D721Med (cell line): ENCODE measurements around the gene KCNJ3.

ENCODE experiments used
- DNase-seq: peaks from one replicate; pipeline ENCODE4 v3.0.0; 2011; ENCODE audit warnings: low spot score; ENCODE audit not compliant: insufficient read length
- FAIRE-seq: peaks from 2 replicates; lab custom pipeline; 2011; peaks lifted over from hg19 to GRCh38; lab: Jason Lieb, UNC
- CTCF ChIP-seq: IDR thresholded peaks from 2 replicates; pipeline ENCODE4 v1.5.1; 2012; ENCODE audit warnings: mild to moderate bottlenecking, control low read depth; ENCODE audit not compliant: insufficient read depth; ENCODE audit errors: missing control alignments

KCNJ3 gene

GRCh38 chr2:154681741-154682140, 16.8 kb upstream of the KCNJ3 start:
- TF ChIP-seq CTCF, result no peak
- DNase-seq (no peak), FAIRE-seq (no peak)

GRCh38 chr2:154686162-154686561, 12.3 kb upstream of the KCNJ3 start:
- TF ChIP-seq CTCF, result peak; percentile 18
- no peak for FAIRE-seq
- no peak for DNase-seq

- TF ChIP-seq CTCF, result no peak
- FAIRE-seq (peak; percentile 21), DNase-seq (no peak)
Measured at GRCh38 chr2:154688373-154688772, 10.1 kb upstream of the KCNJ3 start.

GRCh38 chr2:154689158-154689557, 9.3 kb upstream of the KCNJ3 start:
- TF ChIP-seq CTCF, result no peak
- DNase-seq, result no peak
- no peak for FAIRE-seq

- DNase-seq, result no peak
- no peak for TF ChIP-seq CTCF
- no peak for FAIRE-seq
Measured at GRCh38 chr2:154692927-154693326, 5.6 kb upstream of the KCNJ3 start.

GRCh38 chr2:154693741-154694340, 4.7 kb upstream of the KCNJ3 start:
- TF ChIP-seq CTCF, result no peak
- DNase-seq (no peak), FAIRE-seq (no peak)

GRCh38 chr2:154694881-154695280, 3.6 kb upstream of the KCNJ3 start:
- no peak for TF ChIP-seq CTCF
- no peak for FAIRE-seq
- DNase-seq, result no peak
